Endothelial cell of umbilical vein (primary cell): ENCODE results near the gene ULK4. TPM values are rescaled to one million over a fixed set of nuclear protein-coding genes. Genes with fewer than 3 reads are reported as not detected.

ENCODE experiments used
- BruUV-seq: library from RNA; stranded (reverse); fragments of 400-500 nt; replicated peaks from 2 replicates; lab custom pipeline; 2021; lab: Mats Ljungman, UMichigan
- CTCF ChIA-PET: fragments of 300-600, 350-600 bp; sonication (Branson Sonifier 250); formaldehyde crosslinking; loops from one replicate; lab custom pipeline; 2021; ENCODE audit warnings: antibody characterized with exemption, inconsistent platforms; lab: Charles Lee
- POLR2A ChIA-PET: fragments of 300-600, 350-600 bp; sonication (Branson Sonifier 250); formaldehyde crosslinking; loops from one replicate; lab custom pipeline; 2021; ENCODE audit warnings: antibody characterized with exemption, inconsistent platforms; lab: Charles Lee
- DNase-seq: peaks from one replicate; pipeline ENCODE4 v3.0.0-alpha.2; 2011; ENCODE audit warnings: low read depth, low spot score
- FAIRE-seq: peaks from 2 replicates; lab custom pipeline; 2011; peaks lifted over from hg19 to GRCh38; lab: Jason Lieb, UNC
- H2AFZ ChIP-seq: 2 replicates; pipeline ENCODE4 v1.6.0; 2012; ENCODE audit warnings: low read depth, low read length, control low read depth, inconsistent platforms
- H3K27ac ChIP-seq: 2 replicates; pipeline ENCODE4 v1.5.1; 2011; ENCODE audit warnings: low read depth, mild to moderate bottlenecking, control low read depth, low read length, moderate library complexity; ENCODE audit not compliant: insufficient read depth
- H3K27me3 ChIP-seq, 2 experiments: 2 replicates each; pipeline versions ENCODE4 v1.6.0 to v1.6.1; 2011; ENCODE audit warnings: low read length in 2 of 2, mixed read lengths in 1 of 2; ENCODE audit not compliant: control insufficient read depth in 2 of 2, insufficient read depth in 2 of 2
- H3K36me3 ChIP-seq, 2 experiments: 2 replicates in 1 of 2; 3 replicates in 1 of 2; pipeline ENCODE4 v1.5.1; 2011; ENCODE audit warnings: low read length in 2 of 2, mild to moderate bottlenecking in 1 of 2, moderate library complexity in 1 of 2; ENCODE audit not compliant: control insufficient read depth in 2 of 2, insufficient read depth in 2 of 2; ENCODE audit errors: extremely low read depth in 1 of 2
- H3K4me1 ChIP-seq: 3 replicates; pipeline ENCODE4 v1.5.1; 2011; ENCODE audit warnings: mild to moderate bottlenecking, low read length; ENCODE audit not compliant: control insufficient read depth, insufficient read depth; ENCODE audit errors: extremely low read depth
- H3K4me2 ChIP-seq: 2 replicates; pipeline ENCODE4 v1.6.1; 2011; ENCODE audit warnings: low read length, control low read depth, mixed read lengths; ENCODE audit not compliant: insufficient read depth
- H3K4me3 ChIP-seq, 3 experiments: fragments of 200-600 bp in 1 of 3; sonication (generic), shearing (Covaris generic) in 1 of 3; replicated peaks in 1 of 3; 2 replicates each; pipeline ENCODE4 v1.5.1; 2011 to 2016; ENCODE audit warnings: control low read depth in 3 of 3, low read length in 3 of 3, mild to moderate bottlenecking in 2 of 3, inconsistent platforms in 1 of 3, low read depth in 1 of 3, moderate library complexity in 1 of 3; ENCODE audit not compliant: insufficient read depth in 1 of 3
- H3K79me2 ChIP-seq: 2 replicates; pipeline ENCODE4 v1.6.0; 2012; ENCODE audit warnings: low read length, inconsistent platforms; ENCODE audit not compliant: control insufficient read depth, insufficient read depth
- H3K9ac ChIP-seq: replicated peaks from 2 replicates; pipeline ENCODE3; 2011; ENCODE audit warnings: low read length, control low read depth; ENCODE audit not compliant: insufficient read depth; ENCODE audit errors: extremely low read depth
- H3K9me1 ChIP-seq: replicated peaks from 3 replicates; pipeline ENCODE4 v1.6.0; 2011; ENCODE audit warnings: mild to moderate bottlenecking, low read length; ENCODE audit not compliant: control insufficient read depth, insufficient read depth; ENCODE audit errors: extremely low read depth
- H3K9me3 ChIP-seq: replicated peaks from 2 replicates; pipeline ENCODE4 v1.5.1; 2012; ENCODE audit warnings: low read length, inconsistent platforms; ENCODE audit not compliant: control insufficient read depth, insufficient read depth
- H4K20me1 ChIP-seq: replicated peaks from 2 replicates; pipeline ENCODE3; 2011; ENCODE audit warnings: mild to moderate bottlenecking, low read length; ENCODE audit not compliant: control insufficient read depth, insufficient read depth; ENCODE audit errors: extremely low read depth
- EZH2 ChIP-seq: IDR thresholded peaks from 2 replicates; pipeline ENCODE4 v1.6.1; 2012; ENCODE audit warnings: borderline replicate concordance, low read depth, mild to moderate bottlenecking, moderate library complexity, low read length, inconsistent platforms; ENCODE audit not compliant: severe bottlenecking
- FOS ChIP-seq: IDR thresholded peaks from 2 replicates; pipeline ENCODE4 v1.6.1; 2011; ENCODE audit warnings: mild to moderate bottlenecking, low read length, moderate library complexity, borderline replicate concordance; ENCODE audit not compliant: insufficient read depth
- GATA2 ChIP-seq: IDR thresholded peaks from 2 replicates; pipeline ENCODE4 v1.7.0; 2011; ENCODE audit warnings: low read depth, mild to moderate bottlenecking, moderate library complexity, mixed read lengths, low read length; ENCODE audit not compliant: insufficient read length, insufficient read depth
- JUN ChIP-seq: IDR thresholded peaks from 2 replicates; pipeline ENCODE4 v1.6.1; 2011; ENCODE audit warnings: borderline replicate concordance, low read depth; ENCODE audit not compliant: insufficient read length, insufficient read depth
- MYC ChIP-seq: IDR thresholded peaks from one replicate; pipeline ENCODE4 v1.6.1; 2011; ENCODE audit warnings: mild to moderate bottlenecking, low read depth, low read length
- POLR2A ChIP-seq: IDR thresholded peaks from 2 replicates; pipeline ENCODE4 v1.6.1; 2012; ENCODE audit warnings: low read depth, mild to moderate bottlenecking, control low read depth, low read length
- POLR2AphosphoS5 ChIP-seq: IDR thresholded peaks from 2 replicates; pipeline ENCODE4 v1.6.1; 2012; ENCODE audit warnings: low read depth, mild to moderate bottlenecking, control low read depth, low read length, moderate library complexity; ENCODE audit not compliant: insufficient read depth
- dilution Hi-C: fragments of 300-500 bp; cut with MboI; formaldehyde crosslinking; loops from one replicate; pipeline ENCODE4 v1.15.0; 2019; ENCODE audit warnings: low sequenced_read_pairs; ENCODE audit not compliant: extremely low pct_ligation_motif_present
- intact Hi-C: fragments of 100-400 bp; cut with micrococcal nuclease; formaldehyde crosslinking; loops from one replicate; pipeline ENCODE4 v1.10.0; 2022
- polyA plus RNA-seq, 4 experiments: library from polyadenylated mRNA; depleted of rRNA in 3 of 4; stranded (reverse) in 3 of 4; unstranded in 1 of 4; fragments of >200 nt; gene quantifications; 2 replicates each; pipeline versions ENCODE4 v1.2.1 to v1.2.3, GENCODE V29; 2011 to 2012; ENCODE audit warnings: missing spikeins in 1 of 4
- total RNA-seq: library from RNA; stranded (reverse); gene quantifications from 2 replicates; pipeline ENCODE4 v1.2.3, GENCODE V29; 2021
- TF ChIP-seq, protein P1 (sequence below), 2 donors: IDR thresholded peaks; 1 replicate in 1 of 2; 2 replicates in 1 of 2; pipeline ENCODE4 v1.5.1; 2011; ENCODE audit warnings: low read length in 2 of 2, mild to moderate bottlenecking in 2 of 2, moderate library complexity in 2 of 2, control low read depth in 1 of 2, inconsistent platforms in 1 of 2, low read depth in 1 of 2; ENCODE audit not compliant: insufficient read depth in 1 of 2; ENCODE audit errors: extremely low read depth in 1 of 2
- TF ChIP-seq, protein P2 (sequence below): IDR thresholded peaks from 2 replicates; pipeline ENCODE4 v1.6.1; 2011; ENCODE audit not compliant: insufficient read depth, insufficient read length

The ULK4 gene
- total and polyA plus RNA-seq, 2 donors (not counting 3 experiments of a cell fraction or from before 2014, with no cell fraction given), result 3.3 to 16.0 TPM

- no peak for FAIRE-seq
Observed at GRCh38 chr3:41578798-41579197, 383.1 kb downstream of the ULK4 start.

DNA sequence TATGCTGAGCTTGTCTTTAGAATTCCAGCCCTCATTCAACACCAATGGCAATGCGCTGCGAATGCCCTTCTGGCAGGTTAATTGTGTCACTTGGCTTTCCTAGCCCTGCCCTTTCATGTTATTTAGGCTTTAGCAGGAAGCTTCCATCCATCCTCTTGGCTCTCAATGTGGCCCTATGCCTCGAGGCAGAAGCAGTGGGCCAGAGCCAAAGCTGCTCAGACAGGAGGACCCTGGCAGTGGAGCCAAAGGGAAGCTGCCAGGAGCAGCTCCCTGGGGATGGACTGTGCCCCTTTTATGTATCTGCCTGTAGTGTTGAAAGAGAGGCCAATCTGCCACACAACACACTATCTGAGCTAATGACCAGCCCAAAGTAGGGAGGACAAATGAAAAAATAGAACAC lies 386.2 kb downstream of the ULK4 start:
- POLR2A ChIA-PET, result no interaction called here
- H3K4me2 ChIP-seq, result no peak overlapping the region
- no peaks in the 10 kb centered on the region for H3K79me2 ChIP-seq
- FAIRE-seq, result no peak
- H3K9me3 ChIP-seq, result no peaks in the 10 kb centered on the region
- intact Hi-C loops (no loop called here), dilution Hi-C loops (no loop called here)
- no peaks in the 10 kb centered on the region for H3K9me1 ChIP-seq
- no peaks in the 10 kb centered on the region for H3K27me3 ChIP-seq
- BruUV-seq, result no TSS peak
- H4K20me1 ChIP-seq, result no peaks in the 10 kb centered on the region
- no peaks in the 10 kb centered on the region for H3K4me1 ChIP-seq
- no peaks in the 10 kb centered on the region for H3K36me3 ChIP-seq
- no peak overlapping the region for H3K9ac ChIP-seq
- no peak overlapping the region for H3K4me3 ChIP-seq
- no peak for DNase-seq
- CTCF ChIA-PET, result no interaction called here
- H3K27ac ChIP-seq, result no peak overlapping the region
- H2AFZ ChIP-seq, result no peak overlapping the region
- no peak for TF ChIP-seq POLR2AphosphoS5
- no peak for TF ChIP-seq MYC
- TF ChIP-seq, protein P1, sequence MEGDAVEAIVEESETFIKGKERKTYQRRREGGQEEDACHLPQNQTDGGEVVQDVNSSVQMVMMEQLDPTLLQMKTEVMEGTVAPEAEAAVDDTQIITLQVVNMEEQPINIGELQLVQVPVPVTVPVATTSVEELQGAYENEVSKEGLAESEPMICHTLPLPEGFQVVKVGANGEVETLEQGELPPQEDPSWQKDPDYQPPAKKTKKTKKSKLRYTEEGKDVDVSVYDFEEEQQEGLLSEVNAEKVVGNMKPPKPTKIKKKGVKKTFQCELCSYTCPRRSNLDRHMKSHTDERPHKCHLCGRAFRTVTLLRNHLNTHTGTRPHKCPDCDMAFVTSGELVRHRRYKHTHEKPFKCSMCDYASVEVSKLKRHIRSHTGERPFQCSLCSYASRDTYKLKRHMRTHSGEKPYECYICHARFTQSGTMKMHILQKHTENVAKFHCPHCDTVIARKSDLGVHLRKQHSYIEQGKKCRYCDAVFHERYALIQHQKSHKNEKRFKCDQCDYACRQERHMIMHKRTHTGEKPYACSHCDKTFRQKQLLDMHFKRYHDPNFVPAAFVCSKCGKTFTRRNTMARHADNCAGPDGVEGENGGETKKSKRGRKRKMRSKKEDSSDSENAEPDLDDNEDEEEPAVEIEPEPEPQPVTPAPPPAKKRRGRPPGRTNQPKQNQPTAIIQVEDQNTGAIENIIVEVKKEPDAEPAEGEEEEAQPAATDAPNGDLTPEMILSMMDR (IDR thresholded peaks at IDR 0.05; ENCODE audit: extremely low read depth in 1 of 2, insufficient read depth in 1 of 2, low read depth in 1 of 2, low read length in 2 of 2), result no peak
- no peak for TF ChIP-seq JUN
- TF ChIP-seq EZH2, result no peak
- TF ChIP-seq, protein P2, sequence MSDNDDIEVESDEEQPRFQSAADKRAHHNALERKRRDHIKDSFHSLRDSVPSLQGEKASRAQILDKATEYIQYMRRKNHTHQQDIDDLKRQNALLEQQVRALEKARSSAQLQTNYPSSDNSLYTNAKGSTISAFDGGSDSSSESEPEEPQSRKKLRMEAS, result no peak
- TF ChIP-seq FOS, result no peak
- TF ChIP-seq GATA2, result no peak
- no peak for TF ChIP-seq POLR2A

More at GRCh38 chr3:41578798-41579197, 383.1 kb downstream of the ULK4 start:
- no TSS peak for BruUV-seq
- Histone ChIP-seq H3K9me3 (no peaks in the 10 kb centered on the region), H4K20me1 (no peaks in the 10 kb centered on the region), H3K27me3 (no peaks in the 10 kb centered on the region), H3K27ac (no peak overlapping the region), H3K36me3 (no peaks in the 10 kb centered on the region), H2AFZ (no peak overlapping the region), H3K4me1 (no peaks in the 10 kb centered on the region), H3K79me2 (no peaks in the 10 kb centered on the region), H3K4me2 (no peak overlapping the region), H3K9ac (no peak overlapping the region), H3K4me3 (no peak overlapping the region), H3K9me1 (no peaks in the 10 kb centered on the region)
- dilution Hi-C loops (no loop called here), intact Hi-C loops (no loop called here)
- ChIA-PET POLR2A (no interaction called here), CTCF (interaction anchor here (0.6 kb wide), 1 partner anchor 18 kb away, joined by 3 read pairs; no protein-coding TSS in a partner anchor)
- TF ChIP-seq GATA2, result no peak
- TF ChIP-seq EZH2, result no peak
- no peak for TF ChIP-seq MYC
- TF ChIP-seq JUN, result no peak
- TF ChIP-seq, protein P2, result no peak
- TF ChIP-seq POLR2AphosphoS5, result no peak
- no peak for TF ChIP-seq POLR2A
- TF ChIP-seq FOS, result no peak
- DNase-seq, result no peak
